HG02884 (cell line): ENCODE measurements around the gene NQO2.
A peak's percentile ranks its signal among the peaks of the same experiment; 100 is the strongest.

ENCODE experiments used
- ATAC-seq: cut with Tn5 transposase; IDR thresholded peaks from one replicate; pipeline ENCODE4 v1.9.1; 2021; ENCODE audit warnings: mild to moderate bottlenecking, moderate library complexity; ENCODE audit not compliant: unreplicated experiment

Gene NQO2

DNA sequence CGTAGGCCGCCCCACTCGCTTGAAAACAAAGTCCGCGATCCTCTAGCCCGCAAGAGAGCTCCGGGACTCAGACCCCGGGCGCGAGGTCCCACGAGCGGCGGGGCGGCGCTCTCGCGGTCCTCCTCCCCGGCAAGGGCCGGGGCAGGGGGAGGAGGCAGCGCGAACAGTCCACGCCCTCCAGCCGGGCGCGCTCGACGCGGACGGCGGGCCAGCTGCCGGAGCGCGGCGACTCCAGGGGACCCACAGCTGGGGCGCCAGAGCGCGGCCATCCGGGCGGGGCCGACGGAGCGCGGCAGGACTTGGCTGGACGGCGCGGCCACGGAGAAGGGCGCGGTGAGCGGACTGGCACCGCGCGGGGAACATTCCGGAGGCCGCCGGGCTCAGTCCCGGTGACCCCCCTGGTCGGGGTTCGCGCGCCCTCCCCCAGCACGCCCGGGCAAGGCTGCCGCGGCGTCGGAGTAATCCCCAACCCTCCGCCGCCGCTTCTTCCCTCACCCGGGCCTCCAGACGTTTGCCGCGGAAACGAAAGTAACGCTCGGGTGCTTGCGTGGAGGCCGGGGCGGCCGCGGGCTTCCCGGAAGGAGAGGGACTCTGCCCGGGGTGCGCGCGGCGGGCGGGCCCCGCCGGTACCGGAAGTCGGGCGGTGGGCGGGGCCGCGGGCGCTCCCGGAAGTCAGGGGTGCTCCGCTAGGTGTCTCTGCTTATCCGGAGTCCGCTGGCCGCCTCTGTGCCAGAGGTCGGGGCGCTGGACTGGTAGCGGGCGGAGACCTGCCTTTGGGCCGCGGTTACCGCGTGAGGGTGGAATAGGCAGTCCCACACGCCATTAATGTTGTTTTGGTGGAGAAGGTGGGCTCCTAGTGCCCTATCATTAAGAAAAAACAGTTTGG lies 68.9 kb downstream of the NQO2 start, which contains the start of gene RIPK1:
TSS of gene RIPK1 (plus strand) at position 166 of the 886 bp plus-strand sequence. CDS start 8,330 bp downstream, outside the sequence.
- peak; percentile 80 for ATAC-seq
